ENCODE measurements around the gene LMBRD1. TPM values are rescaled to one million over a fixed set of nuclear protein-coding genes. Genes with fewer than 3 reads are reported as not detected.

Gene LMBRD1
- total and polyA plus RNA-seq, 2 of the 13 experiments (the other 11 are each of a cell fraction or from before 2014, with no cell fraction given) = 18.9 to 21.5 TPM

DNA sequence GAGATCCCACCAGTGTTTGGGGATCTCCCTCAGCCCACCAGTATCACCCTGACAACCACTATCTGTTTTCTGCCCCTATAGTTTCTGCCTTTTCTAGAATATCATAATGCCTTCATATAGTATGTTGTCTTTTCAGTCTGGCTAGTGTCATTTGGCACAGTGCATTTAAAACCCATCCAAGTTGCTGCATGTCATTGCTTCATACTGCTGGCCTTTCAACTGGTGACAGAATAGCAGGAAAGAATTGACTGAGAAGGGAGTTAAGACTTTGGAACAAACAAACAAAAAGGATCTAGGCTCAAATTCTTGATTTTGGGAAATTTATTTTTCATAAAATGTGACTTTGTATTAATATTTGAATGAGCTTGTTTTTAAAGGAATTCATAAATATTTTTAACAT lies 4.5 kb downstream of the LMBRD1 start:
- H4K20me1 ChIP-seq (ENCODE audit: insufficient read depth, low read length) = no peaks in the 10 kb centered on the region
- no peak for FAIRE-seq
- ATAC-seq = no peak
- no TSS peak for BruUV-seq (replicated peaks)
- CTCF ChIA-PET (ENCODE audit: low intra/inter-chr PET ratio, low total read pairs) = no interaction called here
- no peak for DNase-seq (ENCODE audit: low spot score)
- H3K4me3 ChIP-seq (replicated peaks in 1 of 3; ENCODE audit: insufficient read depth in 1 of 3, low read depth in 2 of 3, low read length in 3 of 3) = no peak overlapping the region
- no peak overlapping the region for H3K27ac ChIP-seq (ENCODE audit: extremely low read length, insufficient read depth, low read length)
- intact Hi-C loops (cut with micrococcal nuclease; ENCODE audit: unreplicated experiment) (no loop called here), in situ Hi-C loops (cut with HindIII; ENCODE audit: extremely low pct_ligation_motif_present, low pct_unique_long_range_greater_than_20kb) (no loop called here)
- POLR2A ChIA-PET = no interaction called here
- TF ChIP-seq, protein P1, sequence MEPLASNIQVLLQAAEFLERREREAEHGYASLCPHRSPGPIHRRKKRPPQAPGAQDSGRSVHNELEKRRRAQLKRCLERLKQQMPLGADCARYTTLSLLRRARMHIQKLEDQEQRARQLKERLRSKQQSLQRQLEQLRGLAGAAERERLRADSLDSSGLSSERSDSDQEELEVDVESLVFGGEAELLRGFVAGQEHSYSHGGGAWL (CRISPR knock-in tag; IDR thresholded peaks at IDR 0.05) = no peak
- TF ChIP-seq ETV5 (CRISPR knock-in tag; IDR thresholded peaks at IDR 0.05; ENCODE audit: borderline replicate concordance) (no peak), NONO (IDR thresholded peaks at IDR 0.05) (no peak), NONO (CRISPR knock-in tag; conservative IDR thresholded peaks at IDR 0.05) (no peak), ZSCAN29 (CRISPR knock-in tag; conservative IDR thresholded peaks at IDR 0.05) (no peak), TEAD2 (CRISPR knock-in tag; IDR thresholded peaks at IDR 0.05) (no peak), EHMT2 (IDR thresholded peaks at IDR 0.05; ENCODE audit: borderline replicate concordance, low read depth, low read length) (no peak), KMT2A (CRISPR knock-in tag; IDR thresholded peaks at IDR 0.05) (no peak), ZFYVE20 (CRISPR knock-in tag; IDR thresholded peaks at IDR 0.05; ENCODE audit: borderline replicate concordance, low read depth) (no peak), TBX2 (CRISPR knock-in tag; IDR thresholded peaks at IDR 0.05; ENCODE audit: borderline replicate concordance) (no peak), ZNF431 (CRISPR knock-in tag; IDR thresholded peaks at IDR 0.05; ENCODE audit: borderline replicate concordance, low read depth) (no peak), NCOA1 (CRISPR knock-in tag; IDR thresholded peaks at IDR 0.05) (no peak), ZNF432 (CRISPR knock-in tag; IDR thresholded peaks at IDR 0.05; ENCODE audit: borderline replicate concordance) (no peak), SIN3A (IDR thresholded peaks at IDR 0.05; ENCODE audit: borderline replicate concordance, low read depth, low read length) (no peak), ZNF616 (CRISPR knock-in tag; IDR thresholded peaks at IDR 0.05; ENCODE audit: low read depth) (no peak)
- TF ChIP-seq, protein P2, sequence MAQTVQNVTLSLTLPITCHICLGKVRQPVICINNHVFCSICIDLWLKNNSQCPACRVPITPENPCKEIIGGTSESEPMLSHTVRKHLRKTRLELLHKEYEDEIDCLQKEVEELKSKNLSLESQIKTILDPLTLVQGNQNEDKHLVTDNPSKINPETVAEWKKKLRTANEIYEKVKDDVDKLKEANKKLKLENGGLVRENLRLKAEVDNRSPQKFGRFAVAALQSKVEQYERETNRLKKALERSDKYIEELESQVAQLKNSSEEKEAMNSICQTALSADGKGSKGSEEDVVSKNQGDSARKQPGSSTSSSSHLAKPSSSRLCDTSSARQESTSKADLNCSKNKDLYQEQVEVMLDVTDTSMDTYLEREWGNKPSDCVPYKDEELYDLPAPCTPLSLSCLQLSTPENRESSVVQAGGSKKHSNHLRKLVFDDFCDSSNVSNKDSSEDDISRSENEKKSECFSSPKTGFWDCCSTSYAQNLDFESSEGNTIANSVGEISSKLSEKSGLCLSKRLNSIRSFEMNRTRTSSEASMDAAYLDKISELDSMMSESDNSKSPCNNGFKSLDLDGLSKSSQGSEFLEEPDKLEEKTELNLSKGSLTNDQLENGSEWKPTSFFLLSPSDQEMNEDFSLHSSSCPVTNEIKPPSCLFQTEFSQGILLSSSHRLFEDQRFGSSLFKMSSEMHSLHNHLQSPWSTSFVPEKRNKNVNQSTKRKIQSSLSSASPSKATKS (CRISPR knock-in tag; IDR thresholded peaks at IDR 0.05) = no peak
- TF ChIP-seq, protein P3, sequence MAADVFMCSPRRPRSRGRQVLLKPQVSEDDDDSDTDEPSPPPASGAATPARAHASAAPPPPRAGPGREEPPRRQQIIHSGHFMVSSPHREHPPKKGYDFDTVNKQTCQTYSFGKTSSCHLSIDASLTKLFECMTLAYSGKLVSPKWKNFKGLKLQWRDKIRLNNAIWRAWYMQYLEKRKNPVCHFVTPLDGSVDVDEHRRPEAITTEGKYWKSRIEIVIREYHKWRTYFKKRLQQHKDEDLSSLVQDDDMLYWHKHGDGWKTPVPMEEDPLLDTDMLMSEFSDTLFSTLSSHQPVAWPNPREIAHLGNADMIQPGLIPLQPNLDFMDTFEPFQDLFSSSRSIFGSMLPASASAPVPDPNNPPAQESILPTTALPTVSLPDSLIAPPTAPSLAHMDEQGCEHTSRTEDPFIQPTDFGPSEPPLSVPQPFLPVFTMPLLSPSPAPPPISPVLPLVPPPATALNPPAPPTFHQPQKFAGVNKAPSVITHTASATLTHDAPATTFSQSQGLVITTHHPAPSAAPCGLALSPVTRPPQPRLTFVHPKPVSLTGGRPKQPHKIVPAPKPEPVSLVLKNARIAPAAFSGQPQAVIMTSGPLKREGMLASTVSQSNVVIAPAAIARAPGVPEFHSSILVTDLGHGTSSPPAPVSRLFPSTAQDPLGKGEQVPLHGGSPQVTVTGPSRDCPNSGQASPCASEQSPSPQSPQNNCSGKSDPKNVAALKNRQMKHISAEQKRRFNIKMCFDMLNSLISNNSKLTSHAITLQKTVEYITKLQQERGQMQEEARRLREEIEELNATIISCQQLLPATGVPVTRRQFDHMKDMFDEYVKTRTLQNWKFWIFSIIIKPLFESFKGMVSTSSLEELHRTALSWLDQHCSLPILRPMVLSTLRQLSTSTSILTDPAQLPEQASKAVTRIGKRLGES (CRISPR knock-in tag; IDR thresholded peaks at IDR 0.05; ENCODE audit: borderline replicate concordance) = no peak
- H3K9ac ChIP-seq (ENCODE audit: insufficient read depth, low read depth, low read length) = no peak overlapping the region
- no peaks in the 10 kb centered on the region for H3K9me3 ChIP-seq (ENCODE audit: low read length)
- H3K79me2 ChIP-seq (ENCODE audit: insufficient read depth, low read length) = peaks cover 19% of the 10 kb centered on the region
- no peaks in the 10 kb centered on the region; a peak in 1 of 5 replicates for H3K27me3 ChIP-seq (ENCODE audit: control insufficient read depth in 1 of 2, insufficient read depth in 2 of 2, low read length in 2 of 2)
- no peak overlapping the region for H2AFZ ChIP-seq (ENCODE audit: low read length)
- H3K4me1 ChIP-seq (ENCODE audit: insufficient read depth, low read length) = peaks cover 15% of the 10 kb centered on the region; the same call in 1 of the 2 replicates
- H3K36me3 ChIP-seq (replicated peaks in 1 of 2; ENCODE audit: control insufficient read depth in 1 of 2, insufficient read depth in 2 of 2, low read length in 2 of 2) = peaks cover 0 to 6% of the 10 kb centered on the region in 2 experiments; a peak in 1 of 5 replicates
- no peak overlapping the region for H3K4me2 ChIP-seq (ENCODE audit: low read depth, low read length)

Measured in HepG2 (cell line).